ENCODE measurements around the gene ACTR3. TPM values are rescaled to one million over a fixed set of nuclear protein-coding genes. Genes with fewer than 3 reads are reported as not detected.
A peak's percentile ranks its signal among the peaks of the same experiment; 100 is the strongest.
"Not testable (repeated sequence)": the region's sequence is repeated elsewhere in the genome, so short reads cannot be mapped to it uniquely, and the experiment has no call there.

The ACTR3 gene
- 105 TPM for total RNA-seq

- Histone ChIP-seq H3K27me3 (no peaks in the 10 kb centered on the region), H3K4me1 (peaks cover 64% of the 10 kb centered on the region), H3K27ac (peak within 1 kb of the TSS; percentile 98), H3K4me3 (peak within 1 kb of the TSS; percentile 93 to 95), H3K36me3 (no peaks in the 10 kb centered on the region), H3K9me3 (no peaks in the 10 kb centered on the region)
- TF ChIP-seq POLR2AphosphoS5 (IDR thresholded peaks at IDR 0.05; ENCODE audit: insufficient read depth in 1 of 2, low read depth in 1 of 2) (peak; percentile 94 to 99), CTCF (IDR thresholded peaks at IDR 0.05) (no peak), POLR2A (IDR thresholded peaks at IDR 0.05) (peak in 1 of 2 donors; percentile 88)
- DNase-seq (ENCODE audit: extremely low spot score in 2 of 2): peak; percentile 98
- intact Hi-C loops (cut with DNase I): loop anchor here (5.0 kb wide), 1 partner anchor 132 kb away; the partner anchor contains the start of gene SLC35F5
Measured at GRCh38 chr2:113889471-113890252, at the start of gene ACTR3. TSS of gene ACTR3 (plus strand) at chr2:113890089. CDS start at chr2:113890280, 191 bp downstream.

DNA sequence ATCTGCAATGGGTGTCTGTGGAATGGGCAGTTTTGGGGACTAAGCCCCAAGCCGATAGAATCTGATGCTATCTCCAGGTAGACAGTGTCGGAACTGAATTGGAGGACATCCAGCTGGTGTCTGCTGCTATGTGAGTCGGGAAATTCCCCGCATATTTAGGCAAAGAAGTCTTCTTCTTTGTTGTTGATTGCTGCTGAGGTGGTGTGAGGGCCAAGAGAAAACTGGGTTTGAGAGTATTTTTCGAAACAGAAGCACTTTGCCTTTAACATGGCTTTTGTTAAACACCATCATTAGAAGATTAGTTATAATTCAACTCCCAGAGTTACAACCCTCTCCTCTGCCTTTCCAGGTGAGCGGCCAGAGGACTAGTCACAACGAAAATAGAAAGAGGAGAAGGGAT lies 49.4 kb upstream of the ACTR3 start:
- Histone ChIP-seq H3K4me3 (no peak overlapping the region), H3K9me3 (no peaks in the 10 kb centered on the region), H3K27ac (no peak overlapping the region), H3K4me1 (peaks cover 16% of the 10 kb centered on the region), H3K27me3 (no peaks in the 10 kb centered on the region), H3K36me3 (no peaks in the 10 kb centered on the region)
- intact Hi-C loops (cut with DNase I): no loop called here
- DNase-seq (ENCODE audit: extremely low spot score in 2 of 2): no peak
- TF ChIP-seq CTCF (IDR thresholded peaks at IDR 0.05) (no peak), POLR2A (IDR thresholded peaks at IDR 0.05) (no peak), POLR2AphosphoS5 (IDR thresholded peaks at IDR 0.05; ENCODE audit: insufficient read depth in 1 of 2, low read depth in 1 of 2) (no peak)

DNA sequence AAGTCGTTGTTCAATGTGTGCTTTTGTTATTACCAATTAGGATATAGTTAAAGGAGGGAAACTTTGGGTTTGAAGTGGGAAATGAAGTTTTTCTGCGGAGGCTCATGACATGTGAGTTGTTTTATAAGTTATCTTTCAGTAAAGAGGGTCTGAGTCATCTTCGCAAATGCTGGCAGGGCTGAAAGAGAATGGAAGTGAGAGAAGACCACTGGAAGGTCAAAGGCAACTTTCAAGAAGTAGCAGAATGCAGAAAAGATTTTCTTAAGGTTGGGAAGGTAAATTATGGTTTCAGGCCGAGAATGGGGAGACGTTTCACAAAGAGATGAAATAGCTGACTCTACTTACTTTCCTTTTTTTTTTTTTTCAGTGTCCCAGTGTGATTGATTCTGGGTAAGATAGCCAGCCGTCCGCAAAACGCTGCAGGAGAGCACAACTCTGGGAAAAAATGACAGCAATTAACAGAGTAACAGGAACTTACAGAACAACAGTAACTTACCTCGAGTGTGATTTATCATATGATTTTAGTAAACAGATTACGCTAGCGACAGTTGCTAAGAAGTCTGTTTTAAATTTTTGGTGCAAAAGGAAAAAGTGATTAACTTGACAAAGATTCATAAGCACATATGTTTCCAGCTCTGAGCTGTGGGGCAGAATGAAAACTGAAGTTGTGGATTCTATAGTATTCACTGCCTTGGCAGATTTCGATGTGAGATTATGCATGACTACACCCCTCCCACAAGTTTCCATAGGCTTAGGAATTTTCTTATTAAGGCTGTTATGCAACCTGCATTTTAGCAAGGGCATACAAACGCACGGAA lies 46.8 kb upstream of the ACTR3 start:
- H3K9me3 ChIP-seq: no peaks in the 10 kb centered on the region
- no peak for DNase-seq (ENCODE audit: extremely low spot score in 2 of 2)
- no peaks in the 10 kb centered on the region for H3K36me3 ChIP-seq
- intact Hi-C loops (cut with DNase I): no loop called here
- TF ChIP-seq POLR2AphosphoS5 (IDR thresholded peaks at IDR 0.05; ENCODE audit: insufficient read depth in 1 of 2, low read depth in 1 of 2) (peak in 1 of 2 donors; percentile 78), CTCF (IDR thresholded peaks at IDR 0.05) (no peak)
- H3K4me3 ChIP-seq: no peak overlapping the region
- H3K27me3 ChIP-seq: no peaks in the 10 kb centered on the region
- H3K27ac ChIP-seq: peak overlapping the region; percentile 75
- H3K4me1 ChIP-seq: peaks cover 16% of the 10 kb centered on the region

GRCh38 chr2:113843737-113844050 lies 46.2 kb upstream of the ACTR3 start:
- peaks cover 16% of the 10 kb centered on the region for H3K4me1 ChIP-seq
- peak overlapping the region; percentile 75 for H3K27ac ChIP-seq
- intact Hi-C loops (cut with DNase I); H3K36me3 ChIP-seq; H3K27me3 ChIP-seq; H3K4me3 ChIP-seq; DNase-seq (ENCODE audit: extremely low spot score in 2 of 2); H3K9me3 ChIP-seq: not testable (repeated sequence)

GRCh38 chr2:113845261-113845660 lies 44.6 kb upstream of the ACTR3 start:
- no peak for TF ChIP-seq POLR2A (IDR thresholded peaks at IDR 0.05)
- TF ChIP-seq POLR2AphosphoS5 (IDR thresholded peaks at IDR 0.05; ENCODE audit: insufficient read depth in 1 of 2, low read depth in 1 of 2): no peak
- no peak for TF ChIP-seq CTCF (IDR thresholded peaks at IDR 0.05)
- Histone ChIP-seq H3K27ac (no peak overlapping the region), H3K9me3 (no peaks in the 10 kb centered on the region), H3K27me3 (no peaks in the 10 kb centered on the region), H3K36me3 (no peaks in the 10 kb centered on the region), H3K4me3 (no peak overlapping the region), H3K4me1 (peaks cover 16% of the 10 kb centered on the region)
- intact Hi-C loops (cut with DNase I): no loop called here
- no peak for DNase-seq (ENCODE audit: extremely low spot score in 2 of 2)

GRCh38 chr2:113845796-113846195 lies 44.1 kb upstream of the ACTR3 start:
- H3K36me3 ChIP-seq; H3K9me3 ChIP-seq; H3K27me3 ChIP-seq; DNase-seq (ENCODE audit: extremely low spot score in 2 of 2); H3K4me3 ChIP-seq; intact Hi-C loops (cut with DNase I); H3K27ac ChIP-seq: not testable (repeated sequence)
- H3K4me1 ChIP-seq: peaks cover 16% of the 10 kb centered on the region

Data from vagina (tissue), 2 donors.